GM23338 (cell line): ENCODE data around the gene CTNNA2. TPM values are rescaled to one million over a fixed set of nuclear protein-coding genes. Genes with fewer than 3 reads are reported as not detected.

Experiments
- ATAC-seq: fragments of 200-7000 bp; cut with Tn5 transposase; 3 replicates; pipeline ENCODE4 v1.9.1; 2020
- DNase-seq: peaks from one replicate; pipeline ENCODE4 v3.0.0-alpha.2; 2015; ENCODE audit warnings: low spot score
- H2AFZ ChIP-seq: fragments of 200-600 bp; sonication (generic); 2 replicates; pipeline ENCODE4 v1.8.0; 2016; ENCODE audit warnings: antibody characterized with exemption, mild to moderate bottlenecking, moderate library complexity
- H3F3A ChIP-seq: fragments of 200-600 bp; sonication (generic); replicated peaks from 2 replicates; pipeline ENCODE4 v1.8.0; 2017; ENCODE audit warnings: antibody characterized with exemption, mixed run types, low read depth
- H3K27ac ChIP-seq: fragments of 200-600 bp; sonication (generic); 2 replicates; pipeline ENCODE4 v1.6.1; 2016; ENCODE audit warnings: low read depth
- H3K27me3 ChIP-seq: fragments of 200-600 bp; sonication (generic); 2 replicates; pipeline ENCODE4 v1.8.0; 2016; ENCODE audit warnings: mild to moderate bottlenecking, mixed run types, moderate library complexity; ENCODE audit not compliant: insufficient read depth
- H3K36me3 ChIP-seq: fragments of 200-600 bp; sonication (generic); 2 replicates; pipeline ENCODE4 v1.8.0; 2016; ENCODE audit warnings: mild to moderate bottlenecking; ENCODE audit not compliant: insufficient read depth
- H3K4me1 ChIP-seq: fragments of 200-600 bp; sonication (generic); 2 replicates; pipeline ENCODE4 v1.8.0; 2016; ENCODE audit warnings: mild to moderate bottlenecking, moderate library complexity; ENCODE audit not compliant: insufficient read depth
- H3K4me2 ChIP-seq: fragments of 200-600 bp; sonication (generic); 2 replicates; pipeline ENCODE4 v1.7.1; 2017; ENCODE audit warnings: mixed run types
- H3K4me3 ChIP-seq: fragments of 200-600 bp; sonication (generic); 2 replicates; pipeline ENCODE4 v1.6.1; 2016; ENCODE audit warnings: mixed run types
- H3K79me2 ChIP-seq: fragments of 200-600 bp; sonication (generic); replicated peaks from 2 replicates; pipeline ENCODE4 v1.8.0; 2017; ENCODE audit warnings: mild to moderate bottlenecking; ENCODE audit not compliant: insufficient read depth
- H3K9me2 ChIP-seq: fragments of 200-600 bp; sonication (generic); 2 replicates; pipeline ENCODE4 v1.8.0; 2017; ENCODE audit not compliant: insufficient read depth
- H4K20me1 ChIP-seq: fragments of 200-600 bp; sonication (generic); replicated peaks from 2 replicates; pipeline ENCODE4 v1.8.0; 2017; ENCODE audit warnings: mild to moderate bottlenecking; ENCODE audit not compliant: insufficient read depth
- H3K27ac Mint-ChIP-seq: 2 replicates; pipeline ENCODE4 v1.8.0; 2020; ENCODE audit warnings: inconsistent platforms, mild to moderate bottlenecking, moderate library complexity, mixed read lengths
- H3K27me3 Mint-ChIP-seq: 3 replicates; pipeline ENCODE4 v1.8.0; 2022; ENCODE audit warnings: low read depth, mild to moderate bottlenecking, moderate library complexity, mixed read lengths, inconsistent platforms; ENCODE audit not compliant: insufficient read depth, poor library complexity
- H3K36me3 Mint-ChIP-seq: 3 replicates; pipeline ENCODE4 v1.8.0; 2021; ENCODE audit warnings: low read depth, mild to moderate bottlenecking, inconsistent platforms, moderate library complexity, mixed read lengths
- H3K4me1 Mint-ChIP-seq: 3 replicates; pipeline ENCODE4 v1.8.0; 2020; ENCODE audit warnings: mild to moderate bottlenecking, inconsistent platforms, mixed read lengths
- H3K4me3 Mint-ChIP-seq: 3 replicates; pipeline ENCODE4 v1.8.0; 2021; ENCODE audit warnings: moderate library complexity, mild to moderate bottlenecking, inconsistent platforms, mixed read lengths
- H3K9me3 Mint-ChIP-seq: 3 replicates; pipeline ENCODE4 v1.8.0; 2020; ENCODE audit warnings: moderate library complexity, mild to moderate bottlenecking, inconsistent platforms, mixed read lengths
- CREB1 ChIP-seq: fragments of 250-450 bp; sonication (Bioruptor Pico); IDR thresholded peaks from 2 replicates; pipeline ENCODE4 v1.5.0; 2020; ENCODE audit warnings: low read depth, mild to moderate bottlenecking, moderate library complexity
- CTCF ChIP-seq, 2 experiments: fragments of 200-600 bp in 1 of 2; sonication (generic) in 1 of 2; conservative IDR thresholded peaks; 2 replicates each; pipeline versions ENCODE4 v1.5.1 to v1.6.1; 2016 to 2017; ENCODE audit warnings: antibody characterized with exemption in 2 of 2, low read depth in 2 of 2, mild to moderate bottlenecking in 2 of 2, moderate library complexity in 1 of 2
- EZH2 ChIP-seq: fragments of 200-600 bp; sonication (generic); IDR thresholded peaks from one replicate; pipeline ENCODE4 v1.8.0; 2017; ENCODE audit warnings: antibody characterized with exemption, mild to moderate bottlenecking, low read depth; ENCODE audit not compliant: unreplicated experiment
- EZH2phosphoT487 ChIP-seq: fragments of 200-600 bp; sonication (generic); IDR thresholded peaks from one replicate; pipeline ENCODE4 v1.8.1; 2018; ENCODE audit warnings: antibody characterized with exemption; ENCODE audit not compliant: unreplicated experiment
- JUNB ChIP-seq: IDR thresholded peaks from one replicate; pipeline ENCODE4 v1.6.1; 2016; ENCODE audit warnings: antibody characterized with exemption; ENCODE audit not compliant: unreplicated experiment
- NANOG ChIP-seq: IDR thresholded peaks from 2 replicates; pipeline ENCODE4 v1.6.1; 2016; ENCODE audit warnings: antibody characterized with exemption, borderline replicate concordance
- POLR2AphosphoS5 ChIP-seq: IDR thresholded peaks from 2 replicates; pipeline ENCODE4 v1.6.1; 2016; ENCODE audit warnings: antibody characterized with exemption, low read depth
- REST ChIP-seq: IDR thresholded peaks from one replicate; pipeline ENCODE4 v1.6.1; 2018; ENCODE audit warnings: antibody characterized with exemption; ENCODE audit not compliant: unreplicated experiment
- ZNF114 ChIP-seq: fragments of 250-450 bp; sonication (Bioruptor Pico); IDR thresholded peaks from 2 replicates; pipeline ENCODE4 v1.5.0; 2020; ENCODE audit warnings: mild to moderate bottlenecking, moderate library complexity
- ZNF331 ChIP-seq: fragments of 250-450 bp; sonication (Bioruptor Pico); IDR thresholded peaks from 2 replicates; pipeline ENCODE4 v1.5.0; 2020; ENCODE audit warnings: low read depth, mild to moderate bottlenecking, moderate library complexity
- polyA plus RNA-seq: library from polyadenylated mRNA; unstranded; fragments of >200 nt; fragmentation: Nextera tagmentation; extraction: Ambion mirVana; gene quantifications from 2 replicates; pipeline ENCODE4 v1.2.1, GENCODE V29; 2016
- total RNA-seq: library from RNA; depleted of rRNA; stranded (reverse); fragments of >200 nt; shearing (Covaris generic); gene quantifications from 2 replicates; pipeline ENCODE4 v1.2.3, GENCODE V29; 2014
- TF ChIP-seq, protein P1 (sequence below): fragments of 250-450 bp; sonication (Bioruptor Pico); IDR thresholded peaks from 2 replicates; pipeline ENCODE4 v1.5.0; 2020; ENCODE audit warnings: mild to moderate bottlenecking, moderate library complexity

The CTNNA2 gene
- total and polyA plus RNA-seq, 2 experiments from 2014 or later: 6.4 to 15.6 TPM

GRCh38 chr2:79950526-79950925, 437.7 kb downstream of the CTNNA2 start:
- Mint-ChIP-seq H3K36me3 (no peaks in the 10 kb centered on the region), H3K27me3 (no peaks in the 10 kb centered on the region)
- no peak for ATAC-seq

More at GRCh38 chr2:79950526-79950925, 437.7 kb downstream of the CTNNA2 start:
- Histone ChIP-seq H4K20me1 (no peaks in the 10 kb centered on the region), H2AFZ (no peak overlapping the region), H3K4me1 (peaks cover 12% of the 10 kb centered on the region; the same call in 1 of the 2 replicates), H3K9me2 (peaks cover 8% of the 10 kb centered on the region; the same call in 1 of the 2 replicates), H3K36me3 (no peaks in the 10 kb centered on the region), H3K27me3 (no peaks in the 10 kb centered on the region), H3K4me3 (no peak overlapping the region), H3K79me2 (no peaks in the 10 kb centered on the region), H3K27ac (no peak overlapping the region), H3K4me2 (no peak overlapping the region), H3F3A (no peaks in the 10 kb centered on the region)
- Mint-ChIP-seq H3K4me1 (peaks cover 8% of the 10 kb centered on the region), H3K9me3 (no peaks in the 10 kb centered on the region), H3K4me3 (no peak overlapping the region), H3K27ac (no peak overlapping the region)
- DNase-seq: no peak
- TF ChIP-seq EZH2phosphoT487: no peak
- TF ChIP-seq EZH2: no peak
- TF ChIP-seq CREB1 (CRISPR knock-in tag): no peak
- TF ChIP-seq NANOG: no peak
- TF ChIP-seq REST: no peak
- TF ChIP-seq ZNF114: no peak
- TF ChIP-seq JUNB: no peak
- TF ChIP-seq ZNF331 (CRISPR knock-in tag): no peak
- no peak for TF ChIP-seq POLR2AphosphoS5
- TF ChIP-seq CTCF (conservative IDR thresholded peaks at IDR 0.05; ENCODE audit: low read depth in 2 of 2): no peak
- TF ChIP-seq, protein P1, sequence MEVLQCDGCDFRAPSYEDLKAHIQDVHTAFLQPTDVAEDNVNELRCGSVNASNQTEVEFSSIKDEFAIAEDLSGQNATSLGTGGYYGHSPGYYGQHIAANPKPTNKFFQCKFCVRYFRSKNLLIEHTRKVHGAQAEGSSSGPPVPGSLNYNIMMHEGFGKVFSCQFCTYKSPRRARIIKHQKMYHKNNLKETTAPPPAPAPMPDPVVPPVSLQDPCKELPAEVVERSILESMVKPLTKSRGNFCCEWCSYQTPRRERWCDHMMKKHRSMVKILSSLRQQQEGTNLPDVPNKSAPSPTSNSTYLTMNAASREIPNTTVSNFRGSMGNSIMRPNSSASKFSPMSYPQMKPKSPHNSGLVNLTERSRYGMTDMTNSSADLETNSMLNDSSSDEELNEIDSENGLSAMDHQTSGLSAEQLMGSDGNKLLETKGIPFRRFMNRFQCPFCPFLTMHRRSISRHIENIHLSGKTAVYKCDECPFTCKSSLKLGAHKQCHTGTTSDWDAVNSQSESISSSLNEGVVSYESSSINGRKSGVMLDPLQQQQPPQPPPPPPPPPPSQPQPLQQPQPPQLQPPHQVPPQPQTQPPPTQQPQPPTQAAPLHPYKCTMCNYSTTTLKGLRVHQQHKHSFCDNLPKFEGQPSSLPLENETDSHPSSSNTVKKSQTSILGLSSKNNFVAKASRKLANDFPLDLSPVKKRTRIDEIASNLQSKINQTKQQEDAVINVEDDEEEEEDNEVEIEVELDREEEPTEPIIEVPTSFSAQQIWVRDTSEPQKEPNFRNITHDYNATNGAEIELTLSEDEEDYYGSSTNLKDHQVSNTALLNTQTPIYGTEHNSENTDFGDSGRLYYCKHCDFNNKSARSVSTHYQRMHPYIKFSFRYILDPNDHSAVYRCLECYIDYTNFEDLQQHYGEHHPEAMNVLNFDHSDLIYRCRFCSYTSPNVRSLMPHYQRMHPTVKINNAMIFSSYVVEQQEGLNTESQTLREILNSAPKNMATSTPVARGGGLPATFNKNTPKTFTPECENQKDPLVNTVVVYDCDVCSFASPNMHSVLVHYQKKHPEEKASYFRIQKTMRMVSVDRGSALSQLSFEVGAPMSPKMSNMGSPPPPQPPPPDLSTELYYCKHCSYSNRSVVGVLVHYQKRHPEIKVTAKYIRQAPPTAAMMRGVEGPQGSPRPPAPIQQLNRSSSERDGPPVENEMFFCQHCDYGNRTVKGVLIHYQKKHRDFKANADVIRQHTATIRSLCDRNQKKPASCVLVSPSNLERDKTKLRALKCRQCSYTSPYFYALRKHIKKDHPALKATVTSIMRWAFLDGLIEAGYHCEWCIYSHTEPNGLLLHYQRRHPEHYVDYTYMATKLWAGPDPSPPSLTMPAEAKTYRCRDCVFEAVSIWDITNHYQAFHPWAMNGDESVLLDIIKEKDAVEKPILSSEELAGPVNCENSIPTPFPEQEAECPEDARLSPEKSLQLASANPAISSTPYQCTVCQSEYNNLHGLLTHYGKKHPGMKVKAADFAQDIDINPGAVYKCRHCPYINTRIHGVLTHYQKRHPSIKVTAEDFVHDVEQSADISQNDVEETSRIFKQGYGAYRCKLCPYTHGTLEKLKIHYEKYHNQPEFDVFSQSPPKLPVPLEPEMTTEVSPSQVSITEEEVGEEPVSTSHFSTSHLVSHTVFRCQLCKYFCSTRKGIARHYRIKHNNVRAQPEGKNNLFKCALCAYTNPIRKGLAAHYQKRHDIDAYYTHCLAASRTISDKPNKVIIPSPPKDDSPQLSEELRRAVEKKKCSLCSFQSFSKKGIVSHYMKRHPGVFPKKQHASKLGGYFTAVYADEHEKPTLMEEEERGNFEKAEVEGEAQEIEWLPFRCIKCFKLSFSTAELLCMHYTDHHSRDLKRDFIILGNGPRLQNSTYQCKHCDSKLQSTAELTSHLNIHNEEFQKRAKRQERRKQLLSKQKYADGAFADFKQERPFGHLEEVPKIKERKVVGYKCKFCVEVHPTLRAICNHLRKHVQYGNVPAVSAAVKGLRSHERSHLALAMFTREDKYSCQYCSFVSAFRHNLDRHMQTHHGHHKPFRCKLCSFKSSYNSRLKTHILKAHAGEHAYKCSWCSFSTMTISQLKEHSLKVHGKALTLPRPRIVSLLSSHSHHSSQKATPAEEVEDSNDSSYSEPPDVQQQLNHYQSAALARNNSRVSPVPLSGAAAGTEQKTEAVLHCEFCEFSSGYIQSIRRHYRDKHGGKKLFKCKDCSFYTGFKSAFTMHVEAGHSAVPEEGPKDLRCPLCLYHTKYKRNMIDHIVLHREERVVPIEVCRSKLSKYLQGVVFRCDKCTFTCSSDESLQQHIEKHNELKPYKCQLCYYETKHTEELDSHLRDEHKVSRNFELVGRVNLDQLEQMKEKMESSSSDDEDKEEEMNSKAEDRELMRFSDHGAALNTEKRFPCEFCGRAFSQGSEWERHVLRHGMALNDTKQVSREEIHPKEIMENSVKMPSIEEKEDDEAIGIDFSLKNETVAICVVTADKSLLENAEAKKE (CRISPR knock-in tag): no peak
